IPS DF 4.7 (cell line): ENCODE measurements around the gene HSD17B10.
"Not testable (repeated sequence)": the region's sequence is repeated elsewhere in the genome, so short reads cannot be mapped to it uniquely, and the experiment has no call there.

Experiments used
- DNase-seq: peaks from one replicate; pipeline ENCODE4 v3.0.0-alpha.2; 2013; ENCODE audit warnings: low spot score; ENCODE audit errors: extremely low read depth

Gene HSD17B10

DNA sequence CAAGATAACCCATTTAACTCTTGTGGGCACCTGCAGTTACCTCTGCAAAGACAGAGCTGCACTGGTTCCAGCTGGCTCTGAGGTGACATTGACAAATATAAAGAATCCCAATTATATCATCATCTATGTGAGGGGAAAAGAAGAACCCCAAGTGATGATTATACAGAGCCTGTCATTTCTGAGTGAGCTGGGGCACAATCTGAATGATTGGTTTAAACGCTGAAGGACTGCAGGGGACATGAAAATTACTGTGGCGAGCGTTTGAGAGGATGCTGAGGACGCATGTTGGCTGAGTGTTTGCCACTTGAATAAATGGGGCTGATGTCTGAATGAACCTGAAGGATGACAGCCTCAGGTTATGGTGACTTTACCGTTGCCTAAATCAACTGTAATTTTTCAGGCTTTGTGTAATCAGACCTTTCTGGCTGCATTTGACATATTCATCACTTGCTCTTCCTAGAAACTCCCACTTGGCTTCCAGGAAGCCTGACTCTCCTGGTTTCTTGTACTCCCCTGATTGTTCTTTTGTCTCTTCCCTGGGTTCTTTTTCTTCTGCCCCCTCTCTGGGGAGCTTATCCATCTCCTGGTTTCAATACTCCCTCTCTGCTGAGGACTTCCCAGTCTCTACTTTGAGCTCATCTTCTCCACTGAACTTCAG, 4.1 kb upstream of the HSD17B10 start:
- DNase-seq: no peak

DNA sequence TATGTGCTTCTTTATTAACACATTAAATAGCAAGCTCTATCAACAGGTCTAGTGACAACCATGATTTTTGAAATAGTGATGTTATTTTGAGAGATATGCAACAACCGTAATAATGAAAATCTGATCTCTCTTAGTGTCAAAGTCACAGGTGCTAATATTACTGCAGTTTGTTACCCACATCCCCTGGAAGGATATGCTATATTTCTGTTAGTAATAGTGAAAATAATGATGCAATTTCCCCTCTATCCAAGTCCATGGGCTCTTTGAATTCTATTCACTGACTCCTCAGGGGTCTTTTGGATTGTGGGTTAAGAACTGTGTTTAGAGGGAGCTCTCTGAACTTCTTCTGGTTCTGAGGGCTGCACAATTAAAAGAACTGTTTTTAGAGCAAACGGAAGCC, 3.0 kb upstream of the HSD17B10 start:
- no peak for DNase-seq

DNA sequence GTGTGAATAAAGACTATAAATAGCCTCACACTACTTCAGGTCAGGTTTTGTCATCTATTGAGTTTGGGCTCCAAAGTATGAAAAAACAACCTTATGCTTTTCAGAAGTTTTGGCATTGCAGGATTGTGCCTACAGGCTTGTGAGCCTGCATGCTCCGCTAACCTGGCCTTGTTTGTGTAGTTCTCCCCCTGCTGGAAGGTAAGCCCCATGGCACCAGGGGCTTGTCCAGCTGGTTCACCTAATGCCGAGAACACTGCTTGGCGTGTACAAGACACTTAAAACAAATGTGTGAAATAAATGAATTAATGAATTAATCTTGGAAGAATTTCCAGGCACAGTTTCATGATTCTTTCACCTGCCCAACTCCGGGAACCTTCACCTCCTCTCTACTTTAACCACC, 1.8 kb upstream of the HSD17B10 start:
- DNase-seq: no peak

DNA sequence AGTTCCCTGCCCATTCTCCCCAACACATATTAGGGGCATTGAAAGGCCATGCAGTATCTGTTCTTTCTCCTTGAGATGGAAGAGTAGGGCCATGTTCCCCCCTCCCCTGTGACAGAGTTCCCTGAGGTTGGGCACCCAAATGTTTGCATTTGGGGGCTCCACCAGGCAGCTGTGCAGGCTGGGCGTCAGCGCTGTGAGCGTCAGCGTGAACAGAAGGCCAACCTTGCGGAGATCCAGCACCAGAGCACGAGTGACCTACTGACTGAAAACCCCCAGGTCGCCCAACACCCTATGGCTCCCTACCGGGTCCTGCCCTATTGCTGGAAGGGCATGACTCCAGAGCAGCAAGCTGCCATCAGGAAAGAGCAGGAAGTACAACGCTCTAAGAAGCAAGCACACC, 3.9 kb downstream of the HSD17B10 start:
- DNase-seq: no peak

DNA sequence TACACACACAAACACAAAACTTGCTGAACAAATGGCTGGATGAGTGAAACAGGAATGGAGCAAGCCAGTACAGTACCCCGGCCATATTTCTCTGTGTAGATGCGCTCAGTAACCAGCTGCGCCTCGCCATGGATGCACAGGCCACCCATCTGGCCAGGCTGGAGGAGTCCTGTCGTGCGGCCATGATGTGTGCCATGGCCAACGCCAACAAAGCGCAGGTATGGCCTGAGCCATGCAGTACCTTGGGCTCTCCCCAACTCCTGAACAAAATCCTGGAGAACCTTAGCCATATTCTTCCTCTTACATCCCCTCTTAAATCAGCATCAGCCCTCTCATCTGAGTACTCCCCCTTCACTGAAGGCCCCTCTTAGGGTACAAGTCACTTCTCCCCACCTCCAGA, 4.4 kb downstream of the HSD17B10 start:
- DNase-seq: no peak

DNA sequence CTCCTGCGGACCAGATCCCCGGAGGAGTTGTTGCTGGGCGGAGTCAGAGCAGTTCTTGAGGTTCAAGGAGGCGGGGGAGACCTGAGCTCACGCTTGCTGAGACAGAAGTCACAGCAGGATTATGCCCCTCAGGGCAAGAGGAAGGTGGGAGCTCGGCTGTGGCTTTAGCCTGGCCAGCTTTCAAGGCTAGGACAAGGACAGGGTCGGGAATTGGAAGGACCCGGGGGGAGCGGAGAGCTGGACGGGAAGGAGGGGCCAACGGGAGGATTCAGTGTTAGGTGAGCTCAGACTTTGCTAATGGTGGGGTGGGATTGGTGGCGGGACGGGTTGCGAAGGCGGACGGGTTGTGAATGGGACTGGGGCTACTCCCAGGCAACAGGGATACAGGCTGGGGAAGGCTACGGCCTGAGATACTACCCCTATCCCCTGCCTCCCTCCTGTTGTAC, 11.3 kb downstream of the HSD17B10 start, which contains the start of gene RIBC1:
Gene RIBC1, plus strand, starts transcription at position 13 of the 446 bp plus-strand sequence. CDS start 3,404 bp downstream, outside the sequence.
- DNase-seq: no peak

DNA sequence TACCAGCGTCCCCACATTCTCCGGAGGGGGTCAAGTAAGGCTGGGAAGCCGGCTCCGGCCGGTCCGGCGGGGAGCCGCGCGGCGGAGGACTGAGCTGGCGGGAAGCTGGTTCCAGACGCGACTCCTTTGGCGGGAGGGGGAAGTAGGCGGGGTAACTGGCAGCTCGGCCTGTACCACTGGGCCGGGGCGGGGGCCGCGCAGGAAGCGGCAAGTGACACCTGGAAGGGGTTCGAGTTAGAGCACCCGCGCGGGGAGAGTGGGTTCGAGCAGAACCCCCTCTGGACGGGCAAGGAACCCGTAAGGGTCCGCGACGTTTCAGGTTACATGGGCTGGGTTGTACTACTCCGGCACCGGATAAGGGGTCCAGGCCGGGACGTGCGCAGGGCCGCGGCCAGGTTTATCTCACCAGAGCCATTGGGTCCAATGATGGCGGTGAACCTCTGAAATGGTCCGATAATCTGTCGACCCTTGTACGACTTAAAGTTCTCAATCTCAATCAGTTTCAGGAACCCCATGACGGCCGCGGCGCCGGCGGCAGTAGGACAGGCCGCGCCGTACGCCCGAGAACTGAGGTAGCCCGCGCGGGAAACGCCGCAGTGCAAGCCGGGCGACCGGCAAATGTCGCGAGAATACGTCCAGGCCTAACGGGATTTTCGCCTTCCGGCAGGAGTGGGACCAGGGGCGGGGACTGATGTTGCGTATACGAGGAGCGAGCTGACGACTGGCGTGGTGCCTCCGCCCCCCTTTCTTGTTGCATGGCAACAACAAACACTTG, 11.9 kb downstream of the HSD17B10 start, which contains the start of gene SMC1A:
Gene SMC1A, minus strand, starts transcription at position 569 of the 775 bp plus-strand sequence. Its CDS starts 54 bp downstream, at position 515.
- peak; percentile 86 for DNase-seq

DNA sequence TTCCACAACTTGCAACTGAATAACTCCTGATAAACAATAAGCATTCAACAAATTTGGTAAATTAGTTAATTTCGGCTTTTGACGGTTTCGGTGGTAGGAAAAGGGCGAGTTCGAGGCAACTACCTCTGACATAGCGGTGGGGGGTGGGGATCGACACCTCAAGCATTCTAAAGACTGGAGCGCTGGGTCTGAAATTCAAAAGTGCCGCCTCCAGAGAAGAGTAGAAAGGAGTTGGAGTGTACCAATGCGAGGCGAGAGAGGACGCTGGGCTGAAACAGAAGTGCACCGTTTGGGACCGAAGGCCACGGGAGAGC, 12.4 kb downstream of the HSD17B10 start:
- DNase-seq: no peak

DNA sequence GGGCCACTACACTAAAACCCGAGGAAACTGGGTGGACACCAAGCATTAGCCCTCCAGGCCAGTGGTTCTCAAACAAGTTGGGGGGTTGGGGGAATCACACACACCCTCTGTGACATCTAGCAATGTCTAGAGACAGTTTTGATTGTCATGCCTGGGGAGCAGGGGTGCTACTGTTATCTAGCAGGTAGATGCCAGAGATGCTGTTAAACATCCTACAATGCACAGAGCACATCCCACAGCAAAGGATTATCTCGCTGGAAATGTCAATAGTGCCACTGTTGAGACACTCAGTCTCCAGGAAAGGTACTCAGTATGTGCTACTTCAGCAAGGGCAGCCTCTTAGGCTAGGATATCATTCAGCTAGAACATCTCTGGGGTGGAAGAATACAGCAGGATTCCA, 13.0 kb downstream of the HSD17B10 start:
- DNase-seq: no peak

DNA sequence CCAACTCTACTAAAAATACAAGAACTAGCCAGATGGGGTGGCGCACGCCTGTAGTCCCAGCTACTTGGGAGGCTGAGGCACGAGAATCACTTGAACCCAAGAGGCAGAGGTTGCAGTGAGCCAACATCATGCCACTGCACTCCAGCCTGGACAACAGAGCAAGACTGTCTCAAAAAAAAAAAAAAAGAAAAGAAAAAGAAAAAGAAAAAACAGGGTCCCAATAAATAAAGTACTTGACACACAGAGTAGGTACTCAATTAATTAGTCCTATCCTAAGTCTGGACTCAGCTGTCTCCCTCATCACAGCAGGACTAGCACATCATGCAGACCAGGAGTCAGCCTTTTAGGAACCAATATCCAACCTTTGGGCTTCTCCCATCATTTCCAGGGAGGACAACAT, 13.8 kb downstream of the HSD17B10 start:
- not testable (repeated sequence) for DNase-seq

DNA sequence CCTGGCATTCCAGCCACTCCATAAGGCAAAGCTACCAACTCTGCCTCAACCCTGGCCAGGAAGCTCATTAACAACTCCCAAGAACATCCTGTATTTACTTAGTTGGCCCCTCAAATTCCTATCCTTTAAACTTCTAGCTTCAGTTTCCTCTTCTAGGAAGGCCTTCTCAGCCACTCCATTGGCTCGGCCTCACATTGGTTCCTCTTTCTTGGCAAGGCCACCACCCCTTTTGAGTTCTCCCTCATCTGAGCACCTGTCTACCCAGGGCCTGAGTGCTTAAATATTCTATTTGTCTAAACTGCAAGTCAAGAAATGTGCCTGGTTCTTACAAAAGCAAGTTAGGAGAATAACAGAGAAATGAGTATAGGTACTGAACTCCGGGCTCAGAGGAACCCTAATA, 21.7 kb downstream of the HSD17B10 start:
- DNase-seq: no peak

DNA sequence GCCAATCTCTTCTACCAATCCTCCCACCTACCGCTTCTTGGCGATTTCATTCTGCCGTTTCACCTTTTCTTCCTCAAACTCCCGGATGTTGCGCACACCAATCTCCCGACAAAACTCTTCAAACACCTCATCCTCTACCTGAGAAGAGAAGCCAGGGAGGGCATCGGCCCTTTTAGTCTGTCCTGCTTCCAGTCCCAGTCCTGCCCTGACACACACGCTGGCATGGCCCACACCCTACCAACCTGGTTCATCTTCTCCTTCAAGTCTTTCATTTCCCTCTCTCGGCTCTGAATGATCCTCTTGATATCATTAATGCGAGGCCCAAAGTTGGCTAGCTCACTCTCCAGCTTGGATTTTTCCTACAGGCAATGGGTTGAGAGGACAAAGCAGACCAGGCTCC, 30.6 kb downstream of the HSD17B10 start:
- DNase-seq: no peak

DNA sequence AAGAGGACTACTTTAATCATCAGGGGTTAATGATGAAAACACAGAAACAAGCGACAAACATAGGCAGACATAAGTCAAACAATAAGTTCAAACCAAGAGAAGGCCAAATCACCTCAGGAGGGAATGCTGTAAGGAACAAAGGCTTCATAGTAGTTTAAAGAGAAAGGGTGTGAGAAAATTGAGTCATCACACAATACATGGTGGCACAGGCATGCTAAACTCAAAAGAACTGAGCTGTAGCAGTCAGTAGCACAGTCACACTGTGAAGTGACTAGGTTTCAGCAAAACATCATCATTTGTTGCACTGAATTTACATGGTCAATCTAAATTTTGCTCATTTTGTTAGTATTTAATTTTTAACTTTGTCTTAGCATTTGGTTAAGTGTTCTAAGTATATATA, 36.0 kb downstream of the HSD17B10 start:
- no peak for DNase-seq

DNA sequence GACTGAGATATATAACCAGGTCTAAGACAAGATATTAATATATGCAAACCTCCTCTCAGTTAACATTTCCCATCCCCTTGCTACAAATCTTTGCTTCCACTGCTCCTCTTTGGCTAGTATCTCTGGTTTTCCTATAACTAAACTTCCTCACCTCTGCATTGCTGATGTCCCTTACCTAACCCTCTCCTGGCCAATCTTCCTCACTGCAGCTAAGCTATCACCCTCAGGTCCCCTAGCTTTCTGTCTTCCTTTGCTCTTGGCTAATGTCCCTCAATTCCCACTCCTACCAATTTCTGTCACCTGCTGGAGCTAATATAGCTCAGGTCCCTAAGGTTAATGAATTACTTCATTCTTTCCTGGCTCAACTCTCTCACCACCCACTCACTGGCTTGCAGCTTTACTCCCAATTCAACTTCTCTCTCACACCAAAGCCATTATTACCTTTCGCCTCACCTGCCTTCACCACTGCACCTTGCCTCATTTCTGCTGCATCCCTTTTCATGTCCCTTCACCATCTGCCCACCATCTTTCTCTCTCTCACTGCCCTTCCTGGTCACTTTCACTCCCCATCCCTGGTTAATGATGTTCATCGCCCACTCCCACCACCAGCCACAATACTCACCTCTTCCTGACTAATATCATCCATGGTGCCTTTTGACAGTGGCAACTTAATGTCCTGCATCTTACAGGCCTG, 38.4 kb downstream of the HSD17B10 start:
- DNase-seq: no peak

DNA sequence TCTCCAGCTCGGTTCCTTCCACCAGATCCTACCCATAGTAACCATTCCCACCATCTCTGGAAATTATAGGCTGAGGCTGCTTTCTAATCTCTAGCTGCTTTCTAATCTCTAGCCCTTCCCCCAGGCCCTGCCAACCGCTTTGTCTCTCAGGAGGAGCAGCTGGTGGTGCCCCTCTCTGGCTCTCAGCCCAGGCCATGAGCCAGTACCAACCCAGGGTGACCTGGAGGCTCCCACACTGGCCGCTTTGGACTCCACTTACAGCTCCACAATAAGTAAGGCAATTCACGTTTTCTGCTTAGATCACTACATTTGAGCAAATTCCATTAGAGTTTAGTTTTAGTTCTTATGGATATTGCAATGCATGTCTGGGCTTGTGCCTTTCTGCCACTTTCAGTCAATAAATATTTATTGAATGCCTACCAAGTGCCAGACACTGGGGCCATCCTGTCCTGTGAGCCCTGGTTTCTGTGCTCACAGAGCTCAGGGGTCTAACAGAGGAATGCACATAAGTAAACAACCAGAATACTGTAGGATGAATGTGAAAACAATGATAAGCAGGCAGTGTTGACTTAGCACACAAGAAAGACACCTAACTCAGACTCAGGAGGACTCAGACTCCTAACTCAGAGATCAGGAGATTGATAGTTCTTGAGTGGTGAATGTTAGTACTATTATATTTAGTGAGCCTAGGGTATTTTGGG, 50.6 kb downstream of the HSD17B10 start:
- no peak for DNase-seq
